ENCODE measurements around the gene RFX4.

RFX4 gene

GRCh38 chr12:106769078-106769477 lies 186.3 kb downstream of the RFX4 start:
- in situ Hi-C loops (cut with MboI; ENCODE audit: low sequenced_read_pairs, unreplicated experiment), result no loop called here
- DNase-seq (ENCODE audit: low spot score), result no peak
- TF ChIP-seq CTCF (IDR thresholded peaks at IDR 0.05; ENCODE audit: borderline replicate concordance, control extremely low read depth, extremely low read depth, insufficient read depth, missing control alignments), result no peak

GRCh38 chr12:106769546-106769945 lies 186.7 kb downstream of the RFX4 start:
- no peak for DNase-seq (ENCODE audit: low spot score)
- in situ Hi-C loops (cut with MboI; ENCODE audit: low sequenced_read_pairs, unreplicated experiment), result no loop called here
- TF ChIP-seq CTCF (IDR thresholded peaks at IDR 0.05; ENCODE audit: borderline replicate concordance, control extremely low read depth, extremely low read depth, insufficient read depth, missing control alignments), result no peak

- no peak for DNase-seq (ENCODE audit: low spot score)
- in situ Hi-C loops (cut with MboI; ENCODE audit: low sequenced_read_pairs, unreplicated experiment), result no loop called here
- TF ChIP-seq CTCF (IDR thresholded peaks at IDR 0.05; ENCODE audit: borderline replicate concordance, control extremely low read depth, extremely low read depth, insufficient read depth, missing control alignments), result no peak
Measured at GRCh38 chr12:106771425-106771824, 188.6 kb downstream of the RFX4 start.

GRCh38 chr12:106773286-106774004 lies 190.6 kb downstream of the RFX4 start:
- in situ Hi-C loops (cut with MboI; ENCODE audit: low sequenced_read_pairs, unreplicated experiment), result no loop called here
- no peak for DNase-seq (ENCODE audit: low spot score)
- no peak for TF ChIP-seq CTCF (IDR thresholded peaks at IDR 0.05; ENCODE audit: borderline replicate concordance, control extremely low read depth, extremely low read depth, insufficient read depth, missing control alignments)

GRCh38 chr12:106774005-106774807 lies 191.4 kb downstream of the RFX4 start, which contains the start of gene RIC8B:
RIC8B (plus strand) TSS chr12:106774682; CDS start chr12:106774746, 64 bp downstream.
- in situ Hi-C loops (cut with MboI; ENCODE audit: low sequenced_read_pairs, unreplicated experiment), result no loop called here
- DNase-seq (ENCODE audit: low spot score), result peak; percentile 90
- TF ChIP-seq CTCF (IDR thresholded peaks at IDR 0.05; ENCODE audit: borderline replicate concordance, control extremely low read depth, extremely low read depth, insufficient read depth, missing control alignments), result no peak

- TF ChIP-seq CTCF (IDR thresholded peaks at IDR 0.05; ENCODE audit: borderline replicate concordance, control extremely low read depth, extremely low read depth, insufficient read depth, missing control alignments), result no peak
- in situ Hi-C loops (cut with MboI; ENCODE audit: low sequenced_read_pairs, unreplicated experiment), result no loop called here
- peak; percentile 42 for DNase-seq (ENCODE audit: low spot score)
Measured at GRCh38 chr12:106774808-106775524, 192.2 kb downstream of the RFX4 start.
